ENCODE data around the gene APOL6. TPM values are rescaled to one million over a fixed set of nuclear protein-coding genes. Genes with fewer than 3 reads are reported as not detected.

APOL6 gene
- total and polyA plus RNA-seq, 7 donors = 0.87 to 9.5 (median 2.4) TPM

DNA sequence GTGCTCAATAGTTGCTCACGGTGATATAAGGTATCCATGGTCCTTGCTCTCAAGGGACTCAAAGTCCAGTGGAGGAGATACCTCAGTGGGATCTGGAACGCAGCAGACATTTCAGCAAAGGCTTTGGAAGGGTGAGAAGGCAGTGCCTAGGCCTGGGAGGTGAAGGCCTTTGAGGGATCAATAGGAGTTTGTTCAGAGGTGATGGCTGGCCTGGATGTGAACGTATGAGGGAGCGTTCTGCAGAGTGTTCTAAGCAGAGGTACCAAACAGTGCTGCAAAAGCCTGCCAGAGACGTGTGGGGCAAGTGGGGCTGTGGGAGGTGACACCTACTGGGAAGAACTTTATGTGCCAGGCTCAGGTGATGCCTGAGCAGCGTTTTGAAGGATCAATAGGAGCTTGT, 23.7 kb upstream of the APOL6 start:
- peaks cover 36% of the 10 kb centered on the region for H3K4me1 ChIP-seq
- TF ChIP-seq CTCF (IDR thresholded peaks at IDR 0.05) = no peak

DNA sequence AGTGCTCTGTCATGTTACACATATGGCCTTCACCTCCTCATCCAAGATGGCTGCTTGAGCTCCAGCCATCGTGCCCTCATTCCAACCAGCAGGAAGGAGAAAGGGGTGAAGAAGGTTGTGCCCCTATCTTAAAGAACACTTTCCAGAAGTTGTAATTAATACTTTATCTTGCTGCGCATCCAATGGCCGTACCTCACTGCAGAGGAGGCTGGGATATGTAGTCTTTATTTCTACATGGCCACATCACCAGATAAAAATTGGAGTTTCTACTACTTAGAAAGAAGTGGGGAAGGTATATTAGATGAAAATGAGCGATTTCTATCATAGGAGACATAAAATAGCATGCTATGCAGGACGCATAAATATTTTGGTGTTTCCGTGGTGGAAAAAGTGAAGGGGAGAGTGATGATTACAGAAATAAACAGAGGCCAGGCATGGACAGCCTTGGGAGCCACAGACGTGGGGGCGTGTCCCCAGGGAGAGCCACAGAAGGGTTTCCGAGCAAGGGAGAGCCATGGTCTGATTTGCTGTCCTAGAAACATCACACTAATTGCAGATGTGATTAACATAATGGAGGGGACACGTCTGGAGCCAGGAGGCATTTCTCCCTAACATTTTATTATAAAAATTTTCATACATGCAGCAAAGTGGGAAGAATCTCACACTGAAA, 22.3 kb upstream of the APOL6 start:
- intact Hi-C loops (cut with DNase I) = loop anchor here (2.0 to 10.0 kb wide), 3 partner anchors 101 to 209 kb away; no protein-coding TSS in a partner anchor
- Histone ChIP-seq H3K27ac (no peak overlapping the region), H3K4me3 (no peak overlapping the region), H3K4me1 (peaks cover 28% of the 10 kb centered on the region), H3K9me3 (no peaks in the 10 kb centered on the region), H3K36me3 (ENCODE audit: insufficient read depth in 1 of 2, low read depth in 1 of 2) (no peaks in the 10 kb centered on the region), H3K27me3 (ENCODE audit: insufficient read depth in 3 of 3, low read length in 2 of 3) (no peaks in the 10 kb centered on the region)
- 74 to 78% (median 75%) methylated on average over 10 of the region's 10 CpGs for WGBS, 3 donors
- DNase-seq (no peak), ATAC-seq (no peak)
- no peak for TF ChIP-seq CTCF (IDR thresholded peaks at IDR 0.05)

More for the DNA sequence above, 23.7 kb upstream of the APOL6 start:
- H3K27me3 ChIP-seq (ENCODE audit: insufficient read depth in 3 of 3, low read length in 2 of 3) = no peaks in the 10 kb centered on the region
- 89 to 96% (median 95%) methylated on average over 6 of the region's 6 CpGs for WGBS, 3 donors
- no peaks in the 10 kb centered on the region for H3K36me3 ChIP-seq (ENCODE audit: insufficient read depth in 1 of 2, low read depth in 1 of 2)
- no peaks in the 10 kb centered on the region for H3K9me3 ChIP-seq
- H3K27ac ChIP-seq = no peak overlapping the region
- no peak overlapping the region for H3K4me3 ChIP-seq
- ATAC-seq = no peak
- intact Hi-C loops (cut with DNase I) = loop anchor here (2.0 to 10.0 kb wide), 4 partner anchors 194 to 498 kb away; no protein-coding TSS in a partner anchor
- DNase-seq = no peak

- H3K27ac ChIP-seq = peak overlapping the region; percentile 68
- peak; percentile 33 for TF ChIP-seq CTCF (IDR thresholded peaks at IDR 0.05)
- intact Hi-C loops (cut with DNase I) = loop anchor here (1.0 to 10.0 kb wide), 4 partner anchors 100 to 496 kb away; no protein-coding TSS in a partner anchor
- DNase-seq (peak; percentile 75 to 86), ATAC-seq (peak; percentile 1 to 35 (median 18))
- H3K4me1 ChIP-seq = peaks cover 16% of the 10 kb centered on the region
- no peaks in the 10 kb centered on the region for H3K9me3 ChIP-seq
- no peaks in the 10 kb centered on the region for H3K27me3 ChIP-seq (ENCODE audit: insufficient read depth in 3 of 3, low read length in 2 of 3)
- H3K4me3 ChIP-seq = peak overlapping the region; percentile 65
- 10 to 14% (median 11%) methylated on average over 17 to 21 of the region's 21 CpGs for WGBS, 3 donors
- H3K36me3 ChIP-seq (ENCODE audit: insufficient read depth in 1 of 2, low read depth in 1 of 2) = no peaks in the 10 kb centered on the region
These were observed 20.8 kb upstream of the APOL6 start for GRCh38 chr22:35627267-35628041.

GRCh38 chr22:35628732-35629131, 19.5 kb upstream of the APOL6 start:
- DNase-seq (no peak), ATAC-seq (no peak)
- H3K27me3 ChIP-seq (ENCODE audit: insufficient read depth in 3 of 3, low read length in 2 of 3) = no peaks in the 10 kb centered on the region
- no peaks in the 10 kb centered on the region for H3K9me3 ChIP-seq
- no peaks in the 10 kb centered on the region for H3K36me3 ChIP-seq (ENCODE audit: insufficient read depth in 1 of 2, low read depth in 1 of 2)
- peaks cover 5% of the 10 kb centered on the region for H3K4me1 ChIP-seq
- TF ChIP-seq CTCF (IDR thresholded peaks at IDR 0.05) = no peak
- intact Hi-C loops (cut with DNase I) = loop anchor here (1.0 to 10.0 kb wide), 3 partner anchors 99 to 495 kb away; no protein-coding TSS in a partner anchor
- H3K4me3 ChIP-seq = no peak overlapping the region
- no peak overlapping the region for H3K27ac ChIP-seq
- 94 to 98% (median 95%) methylated on average over 3 of the region's 3 CpGs for WGBS, 3 donors
